Breast epithelium (tissue), 3 donors: ENCODE measurements around the gene VWA5B2. TPM values are rescaled to one million over a fixed set of nuclear protein-coding genes. Genes with fewer than 3 reads are reported as not detected.

ENCODE experiments used
- total RNA-seq, 3 donors: library from RNA; depleted of rRNA; stranded (reverse); fragments of >200 nt; gene quantifications; one replicate each; pipeline ENCODE4 v1.1.0, GENCODE V29; 2016

VWA5B2 gene
- total RNA-seq, 3 donors from 2014 or later: 0.16 to 0.88 (median 0.33) TPM

Other genes starting within 250 kb of the VWA5B2 start
- gene ABCC5, start 211.7 kb upstream of the VWA5B2 start, total RNA-seq: 10 to 100 TPM; 21.0 to 29.9 (median 21.8) TPM
- not detected for gene HTR3D, start 197.8 kb upstream of the VWA5B2 start, total RNA-seq
- not detected for gene HTR3C, start 176.5 kb upstream of the VWA5B2 start, total RNA-seq
- gene HTR3E, start 132.5 kb upstream of the VWA5B2 start, total RNA-seq: not detected
- gene EIF2B5, start 94.2 kb upstream of the VWA5B2 start, total RNA-seq: 10 to 100 TPM; 37.3 to 62.3 (median 50.1) TPM
- 10 to 100 TPM; 35.7 to 40.2 (median 36.1) TPM for gene DVL3, start 74.2 kb upstream of the VWA5B2 start, total RNA-seq
- 100 to 1,000 TPM; 195 to 240 (median 204) TPM for gene AP2M1, start 54.7 kb upstream of the VWA5B2 start, total RNA-seq
- gene ABCF3, start 43.4 kb upstream of the VWA5B2 start, total RNA-seq: 10 to 100 TPM; 59.4 to 77.4 (median 71.8) TPM
- 10 to 100 TPM; 36.4 to 46.5 (median 42.6) TPM for gene ALG3, start 19.4 kb downstream of the VWA5B2 start, total RNA-seq
- 1 to 10 TPM; 3.4 to 9.7 (median 6.2) TPM for gene EEF1AKMT4, start 20.1 kb downstream of the VWA5B2 start, total RNA-seq
- gene CAMK2N2, start 32.0 kb downstream of the VWA5B2 start, total RNA-seq: not detected
- not detected for gene ECE2, start 46.4 kb downstream of the VWA5B2 start, total RNA-seq
- 100 to 1,000 TPM; 201 to 275 (median 214) TPM for gene PSMD2, start 69.7 kb downstream of the VWA5B2 start, total RNA-seq
- gene EIF4G1, start 85.0 kb downstream of the VWA5B2 start, total RNA-seq: 100 to 1,000 TPM; 168 to 202 (median 196) TPM
- 10 to 100 TPM; 18.7 to 32.4 (median 26.5) TPM for gene FAM131A, start 108.0 kb downstream of the VWA5B2 start, total RNA-seq
- gene CLCN2, start 132.0 kb downstream of the VWA5B2 start, total RNA-seq: 1 to 10 TPM; 2.1 to 4.2 (median 2.6) TPM
- 100 to 1,000 TPM in 1 of 3 donors, 10 to 100 TPM in 2; 63.7 to 101 (median 99.5) TPM for gene POLR2H, start 132.1 kb downstream of the VWA5B2 start, total RNA-seq
- gene THPO, start 148.6 kb downstream of the VWA5B2 start, total RNA-seq: 1 to 10 TPM in 1 of 3 donors, under 1 TPM in 2; 0.64 to 1.3 (median 0.73) TPM
- gene CHRD, start 150.5 kb downstream of the VWA5B2 start, total RNA-seq: 10 to 100 TPM in 2 of 3 donors, 1 to 10 TPM in 1; 9.6 to 20.3 (median 12.1) TPM